Sigmoid colon (tissue), 7 donors: ENCODE results near the gene CTNND2. TPM values are rescaled to one million over a fixed set of nuclear protein-coding genes. Genes with fewer than 3 reads are reported as not detected.

Experiments
- DNase-seq: peaks from one replicate; pipeline ENCODE4 v3.0.0-alpha.2; 2019
- H3K27ac ChIP-seq, 4 donors: fragments of 200-600 bp; sonication (generic); one replicate each; pipeline ENCODE4 v1.5.1; 2016 to 2019; ENCODE audit warnings: mild to moderate bottlenecking in 1 of 4
- H3K27me3 ChIP-seq, 3 donors: fragments of 200-600 bp; sonication (generic); one replicate each; pipeline ENCODE4 v1.5.1; 2019; ENCODE audit warnings: mild to moderate bottlenecking in 1 of 3
- H3K36me3 ChIP-seq, 4 donors: fragments of 200-600 bp; sonication (generic); one replicate each; pipeline ENCODE4 v1.5.1; 2016 to 2019
- H3K4me1 ChIP-seq, 4 donors: fragments of 200-600 bp; sonication (generic); one replicate each; pipeline ENCODE4 v1.5.1; 2017 to 2019
- H3K4me3 ChIP-seq, 4 donors: fragments of 200-600 bp; sonication (generic); one replicate each; pipeline ENCODE4 v1.5.1; 2017 to 2019; ENCODE audit warnings: mild to moderate bottlenecking in 2 of 4, moderate library complexity in 1 of 4
- H3K9me3 ChIP-seq, 4 donors: fragments of 200-600 bp in 3 of 4; sonication (generic) in 3 of 4; one replicate each; pipeline versions ENCODE4 v1.5.1 to v1.6.1; 2013 to 2019
- EP300 ChIP-seq, 4 donors: sonication (generic); formaldehyde crosslinking; IDR thresholded peaks; one replicate each; pipeline ENCODE4 v1.6.1; 2017; ENCODE audit warnings: antibody characterized with exemption in 4 of 4
- POLR2A ChIP-seq, 2 donors: fragments of 450-650 bp; IDR thresholded peaks; one replicate each; pipeline ENCODE4 v1.6.1; 2016; ENCODE audit warnings: antibody characterized with exemption in 2 of 2, mild to moderate bottlenecking in 2 of 2, moderate library complexity in 2 of 2
- POLR2AphosphoS5 ChIP-seq, 4 donors: sonication (generic); formaldehyde crosslinking; IDR thresholded peaks; one replicate each; pipeline ENCODE4 v1.6.1; 2017; ENCODE audit warnings: antibody characterized with exemption in 4 of 4
- WGBS, 2 donors: extraction: QIAGEN DNeasy Blood & Tissue Kit; methylation state at CpG; one replicate each; pipeline ENCODE4 v1.1.7; 2013; 5-methylcytosine and 5-hydroxymethylcytosine counted together
- intact Hi-C: fragments of 100-400 bp; cut with DNase I; formaldehyde crosslinking; loops from one replicate; pipeline ENCODE4 v1.15.1; 2023
- polyA plus RNA-seq, 3 donors: library from polyadenylated mRNA; stranded (reverse); fragments of 200-250 nt; gene quantifications; one replicate each; pipeline ENCODE4 v1.2.3, GENCODE V29; 2013
- total RNA-seq, 4 donors: library from RNA; depleted of rRNA; stranded (reverse); fragments of >200 nt; gene quantifications; one replicate each; pipeline ENCODE4 v1.1.0, GENCODE V29; 2016
- TF ChIP-seq, protein P1 (sequence below), 4 experiments: fragments of 450-650 bp in 3 of 4; fragments of 200-600 bp in 1 of 4; IDR thresholded peaks; one replicate each; pipeline ENCODE4 v1.5.1; 2016 to 2019; ENCODE audit warnings: antibody characterized with exemption in 4 of 4, mild to moderate bottlenecking in 3 of 4, moderate library complexity in 2 of 4
- donor health status: healthy with polysubstance abuse.
- donor health status: Bipolar disorder and iron deficiency.
- donor health status: healthy.

CTNND2 gene
- total and polyA plus RNA-seq, 7 donors: 0.36 to 2.5 (median 0.84) TPM; not detected in 1

DNA sequence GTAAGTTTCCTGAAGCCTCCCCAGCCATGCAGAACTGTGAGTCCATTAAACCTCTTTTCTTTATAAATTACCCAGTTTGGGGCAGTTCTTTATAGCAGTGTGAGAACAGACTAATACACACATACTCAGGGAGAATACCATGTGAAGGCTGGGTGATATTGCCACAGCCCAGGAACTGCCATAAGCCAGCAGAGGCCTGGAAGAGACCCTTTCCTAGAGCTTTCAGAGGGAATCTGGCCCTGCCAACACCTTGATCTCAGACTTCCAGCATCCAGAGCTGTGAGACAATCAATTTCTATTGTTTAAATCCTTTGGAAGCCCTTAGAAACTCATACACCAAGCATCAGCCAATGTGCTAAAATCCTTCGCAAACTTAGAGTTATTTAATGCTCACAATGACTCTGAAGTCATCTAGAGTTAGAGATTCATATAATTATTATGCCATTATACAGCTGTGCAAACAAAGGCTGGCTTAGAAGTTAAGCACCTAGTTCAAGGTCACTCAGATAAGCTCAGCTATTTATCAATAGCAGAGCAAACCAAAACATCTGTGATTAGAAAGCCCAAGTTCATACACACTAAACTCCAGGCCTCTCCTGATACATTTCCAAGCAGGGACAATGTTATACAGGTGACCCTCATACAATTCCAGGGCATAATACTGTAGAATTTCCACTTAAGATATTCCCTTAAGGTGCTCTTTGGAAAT, 611.4 kb downstream of the CTNND2 start:
- intact Hi-C loops: no loop called here
- no peak for DNase-seq
- H3K9me3 ChIP-seq: no peaks in the 10 kb centered on the region
- 18 to 67% methylated on average over 1 of the region's 1 CpG for WGBS, 2 donors
- no peak overlapping the region for H3K27ac ChIP-seq
- H3K4me1 ChIP-seq: no peaks in the 10 kb centered on the region
- no peak overlapping the region for H3K4me3 ChIP-seq
- H3K27me3 ChIP-seq: no peaks in the 10 kb centered on the region
- TF ChIP-seq POLR2A (IDR thresholded peaks at IDR 0.05): no peak
- H3K36me3 ChIP-seq: no peaks in the 10 kb centered on the region

DNA sequence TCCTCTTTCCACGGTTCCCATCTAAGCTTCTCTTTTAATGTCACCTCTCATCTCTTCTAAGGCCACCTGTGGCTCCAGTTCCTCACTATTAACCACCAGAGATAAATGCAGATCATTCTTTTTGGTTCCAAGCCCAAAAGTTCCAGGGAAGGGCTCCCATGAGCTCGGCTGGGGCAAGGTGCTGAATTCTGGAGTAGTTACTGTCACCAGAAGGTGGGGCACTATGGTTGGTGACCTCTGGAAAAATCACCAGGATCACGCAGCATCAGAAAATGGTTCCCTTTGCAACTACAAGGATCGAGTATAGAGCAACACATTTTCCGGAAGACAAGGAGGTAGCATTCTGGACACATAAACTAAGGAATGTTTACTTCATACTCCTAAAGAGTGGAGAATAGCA, 614.5 kb downstream of the CTNND2 start:
- Histone ChIP-seq H3K27me3 (no peaks in the 10 kb centered on the region), H3K4me1 (no peaks in the 10 kb centered on the region), H3K36me3 (no peaks in the 10 kb centered on the region), H3K27ac (no peak overlapping the region), H3K4me3 (no peak overlapping the region), H3K9me3 (no peaks in the 10 kb centered on the region)
- no peak for DNase-seq
- TF ChIP-seq, protein P1, sequence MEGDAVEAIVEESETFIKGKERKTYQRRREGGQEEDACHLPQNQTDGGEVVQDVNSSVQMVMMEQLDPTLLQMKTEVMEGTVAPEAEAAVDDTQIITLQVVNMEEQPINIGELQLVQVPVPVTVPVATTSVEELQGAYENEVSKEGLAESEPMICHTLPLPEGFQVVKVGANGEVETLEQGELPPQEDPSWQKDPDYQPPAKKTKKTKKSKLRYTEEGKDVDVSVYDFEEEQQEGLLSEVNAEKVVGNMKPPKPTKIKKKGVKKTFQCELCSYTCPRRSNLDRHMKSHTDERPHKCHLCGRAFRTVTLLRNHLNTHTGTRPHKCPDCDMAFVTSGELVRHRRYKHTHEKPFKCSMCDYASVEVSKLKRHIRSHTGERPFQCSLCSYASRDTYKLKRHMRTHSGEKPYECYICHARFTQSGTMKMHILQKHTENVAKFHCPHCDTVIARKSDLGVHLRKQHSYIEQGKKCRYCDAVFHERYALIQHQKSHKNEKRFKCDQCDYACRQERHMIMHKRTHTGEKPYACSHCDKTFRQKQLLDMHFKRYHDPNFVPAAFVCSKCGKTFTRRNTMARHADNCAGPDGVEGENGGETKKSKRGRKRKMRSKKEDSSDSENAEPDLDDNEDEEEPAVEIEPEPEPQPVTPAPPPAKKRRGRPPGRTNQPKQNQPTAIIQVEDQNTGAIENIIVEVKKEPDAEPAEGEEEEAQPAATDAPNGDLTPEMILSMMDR (IDR thresholded peaks at IDR 0.05): no peak
- TF ChIP-seq POLR2AphosphoS5 (IDR thresholded peaks at IDR 0.05): no peak
- TF ChIP-seq EP300 (IDR thresholded peaks at IDR 0.05): no peak
- TF ChIP-seq POLR2A (IDR thresholded peaks at IDR 0.05): no peak
- intact Hi-C loops: no loop called here
- WGBS, 2 donors: 86 to 88% methylated on average over 5 of the region's 5 CpGs

DNA sequence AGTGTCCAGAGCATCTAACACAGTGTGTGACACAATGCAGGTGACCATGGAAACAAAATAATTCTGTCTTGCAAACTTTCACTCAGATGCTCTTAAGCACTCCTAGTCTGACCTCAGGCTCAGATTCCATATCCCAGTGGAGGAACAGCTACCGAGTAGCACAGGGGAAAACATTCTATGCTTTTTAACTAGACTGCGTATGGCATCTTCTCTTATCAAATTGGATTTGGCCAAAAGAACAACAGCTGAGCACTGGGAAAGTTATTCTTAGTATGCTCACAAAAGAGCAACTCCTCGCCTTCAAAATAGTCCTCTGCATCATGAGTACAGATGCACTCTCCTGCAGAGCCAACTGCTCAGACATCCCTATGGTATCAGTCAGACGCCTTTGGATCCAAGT, 615.0 kb downstream of the CTNND2 start:
- intact Hi-C loops: no loop called here
- H3K4me3 ChIP-seq: no peak overlapping the region
- H3K27me3 ChIP-seq: no peaks in the 10 kb centered on the region
- TF ChIP-seq EP300 (IDR thresholded peaks at IDR 0.05): no peak
- TF ChIP-seq POLR2AphosphoS5 (IDR thresholded peaks at IDR 0.05): no peak
- TF ChIP-seq, protein P1 (IDR thresholded peaks at IDR 0.05): no peak
- no peak for TF ChIP-seq POLR2A (IDR thresholded peaks at IDR 0.05)
- no peaks in the 10 kb centered on the region for H3K9me3 ChIP-seq
- no peak overlapping the region for H3K27ac ChIP-seq
- DNase-seq: no peak
- H3K36me3 ChIP-seq: no peaks in the 10 kb centered on the region
- H3K4me1 ChIP-seq: no peaks in the 10 kb centered on the region
- WGBS, 2 donors: 83 to 87% methylated on average over 4 of the region's 4 CpGs

DNA sequence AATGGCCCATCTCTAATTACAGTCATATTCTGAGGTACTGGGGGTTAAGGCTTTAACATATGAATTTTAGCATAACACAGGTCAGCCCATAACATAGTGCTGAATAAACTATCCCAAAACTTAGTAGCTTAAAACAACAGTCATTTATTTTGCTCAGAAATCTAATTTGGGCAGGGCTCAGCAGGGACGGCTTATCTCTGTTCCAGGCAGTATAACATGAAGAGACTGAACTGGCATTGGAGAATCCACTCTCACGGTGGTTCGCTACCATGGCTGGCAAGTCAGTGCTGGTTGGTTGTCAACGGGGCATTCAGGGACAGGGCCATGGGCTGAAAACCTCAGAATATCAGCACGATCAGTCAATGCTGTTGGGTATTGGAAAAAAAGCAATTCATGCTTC, 622.4 kb downstream of the CTNND2 start:
- DNase-seq: no peak
- intact Hi-C loops: no loop called here
- H3K9me3 ChIP-seq: no peaks in the 10 kb centered on the region
- no peaks in the 10 kb centered on the region for H3K36me3 ChIP-seq
- H3K27ac ChIP-seq: no peak overlapping the region
- no peaks in the 10 kb centered on the region for H3K27me3 ChIP-seq
- TF ChIP-seq EP300 (IDR thresholded peaks at IDR 0.05): no peak
- TF ChIP-seq POLR2AphosphoS5 (IDR thresholded peaks at IDR 0.05): no peak
- TF ChIP-seq POLR2A (IDR thresholded peaks at IDR 0.05): no peak
- TF ChIP-seq, protein P1 (IDR thresholded peaks at IDR 0.05): no peak
- 95 to 96% methylated on average over 5 of the region's 5 CpGs for whole genome bisulfite sequencing, 2 donors
- no peaks in the 10 kb centered on the region for H3K4me1 ChIP-seq
- H3K4me3 ChIP-seq: no peak overlapping the region

DNA sequence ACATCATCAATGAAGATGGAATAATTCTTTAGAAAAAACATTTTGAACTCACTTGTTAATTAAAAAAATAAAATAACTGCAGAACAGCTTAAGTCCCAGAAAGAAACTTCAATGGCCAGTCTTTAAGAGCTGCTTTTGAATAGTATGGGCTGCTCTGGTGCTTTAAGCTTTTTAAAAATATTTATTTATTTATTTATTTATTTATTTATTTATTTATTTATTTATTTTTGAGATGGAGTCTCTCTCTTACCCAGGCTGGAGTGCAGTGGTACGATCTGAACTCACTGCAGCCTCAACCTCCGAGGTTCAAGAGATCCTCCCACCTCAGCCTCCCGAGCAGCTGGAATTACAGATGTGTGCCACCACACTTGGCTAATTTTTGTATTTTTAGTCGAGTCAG, 626.9 kb downstream of the CTNND2 start:
- TF ChIP-seq, protein P1 (IDR thresholded peaks at IDR 0.05): no peak
- TF ChIP-seq EP300 (IDR thresholded peaks at IDR 0.05): no peak
- TF ChIP-seq POLR2AphosphoS5 (IDR thresholded peaks at IDR 0.05): no peak
- no peak for TF ChIP-seq POLR2A (IDR thresholded peaks at IDR 0.05)
- no peak for DNase-seq
- Histone ChIP-seq H3K4me3 (no peak overlapping the region), H3K4me1 (no peaks in the 10 kb centered on the region), H3K27ac (no peak overlapping the region), H3K9me3 (no peaks in the 10 kb centered on the region), H3K27me3 (no peaks in the 10 kb centered on the region), H3K36me3 (no peaks in the 10 kb centered on the region)
- intact Hi-C loops: no loop called here
- 87 to 92% methylated on average over 4 of the region's 4 CpGs for WGBS, 2 donors
